Measurements from ENCODE around the gene PLBD2.

PLBD2 gene

GRCh38 chr12:113393749-113394148, 35.4 kb downstream of the PLBD2 start:
- no peak for DNase-seq (ENCODE audit: low read depth)

DNA sequence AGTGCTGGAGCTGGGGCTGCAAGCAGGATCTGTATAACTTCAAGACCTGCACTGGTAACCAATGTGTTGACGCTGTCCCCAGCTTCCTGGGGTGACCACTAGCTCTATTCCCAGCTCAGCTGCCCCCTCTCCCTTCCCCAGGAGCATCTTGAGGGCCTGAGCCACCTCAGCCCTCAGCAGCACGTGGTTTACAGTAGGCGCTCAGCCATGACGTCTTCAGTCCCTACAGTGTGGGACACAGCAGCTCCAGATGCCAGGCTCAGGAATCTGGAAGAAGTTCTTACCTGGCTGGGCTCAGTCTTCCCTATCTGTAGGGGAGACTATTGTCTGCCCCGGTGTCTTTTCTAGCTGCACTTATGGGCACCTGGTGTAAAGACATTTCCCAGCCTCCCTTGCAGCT, 36.7 kb downstream of the PLBD2 start:
- no peak for DNase-seq (ENCODE audit: low read depth)

DNA sequence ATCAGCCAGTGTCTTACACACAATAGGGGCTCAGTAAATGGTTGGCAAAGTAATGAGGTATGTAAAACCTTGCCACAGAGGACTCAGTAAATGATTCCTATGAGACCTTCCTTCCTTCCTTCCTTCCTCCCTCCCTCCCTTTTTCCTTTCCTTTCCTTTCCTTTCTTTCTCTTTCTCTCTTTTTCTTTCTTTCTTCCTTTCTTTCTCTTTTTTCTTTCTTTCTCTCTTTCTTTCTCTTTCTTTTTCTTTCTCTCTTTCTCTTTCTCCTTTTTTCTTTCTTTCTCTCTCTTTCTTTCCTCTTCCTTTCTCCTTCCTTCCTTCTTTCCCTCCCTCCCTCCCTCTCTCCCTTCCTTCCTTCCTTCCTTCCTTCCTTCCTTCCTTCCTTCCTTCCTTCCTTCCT, 37.8 kb downstream of the PLBD2 start:
- DNase-seq (ENCODE audit: low read depth) = no peak

DNA sequence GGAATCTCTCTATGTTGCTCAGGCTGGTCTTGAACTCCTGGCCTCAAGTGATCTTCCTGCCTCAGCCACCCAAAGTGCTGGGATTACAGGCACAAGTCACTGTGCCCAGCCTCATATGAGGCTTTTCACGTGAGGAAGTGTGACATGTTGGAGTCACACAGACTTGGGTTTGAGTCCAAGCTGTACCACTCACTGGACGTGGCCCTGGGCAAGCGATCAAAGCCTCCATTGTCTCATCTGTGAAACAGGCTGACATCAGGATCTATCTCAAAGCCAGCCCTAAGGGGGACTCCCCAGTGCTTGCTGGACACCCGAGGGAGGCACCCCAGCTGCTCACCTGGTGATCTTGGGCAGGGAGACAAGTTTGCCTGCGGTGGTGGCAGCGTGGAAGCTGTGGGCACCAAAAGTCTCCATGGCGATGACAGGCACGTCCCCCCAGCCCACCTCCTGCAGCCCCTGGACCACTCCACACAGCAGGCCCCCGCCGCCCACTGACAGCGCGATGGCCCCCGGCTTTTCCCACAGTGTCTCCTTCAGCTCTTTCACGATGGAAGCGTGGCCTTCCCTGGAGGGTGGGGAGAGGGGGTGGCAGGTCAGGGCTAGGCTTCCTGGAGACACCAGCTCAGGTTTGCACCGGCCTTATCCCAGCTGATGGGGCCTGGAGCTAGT, 38.6 kb downstream of the PLBD2 start:
- DNase-seq (ENCODE audit: low read depth) = no peak

GRCh38 chr12:113397497-113398197, 39.3 kb downstream of the PLBD2 start:
- no peak for DNase-seq (ENCODE audit: low read depth)

DNA sequence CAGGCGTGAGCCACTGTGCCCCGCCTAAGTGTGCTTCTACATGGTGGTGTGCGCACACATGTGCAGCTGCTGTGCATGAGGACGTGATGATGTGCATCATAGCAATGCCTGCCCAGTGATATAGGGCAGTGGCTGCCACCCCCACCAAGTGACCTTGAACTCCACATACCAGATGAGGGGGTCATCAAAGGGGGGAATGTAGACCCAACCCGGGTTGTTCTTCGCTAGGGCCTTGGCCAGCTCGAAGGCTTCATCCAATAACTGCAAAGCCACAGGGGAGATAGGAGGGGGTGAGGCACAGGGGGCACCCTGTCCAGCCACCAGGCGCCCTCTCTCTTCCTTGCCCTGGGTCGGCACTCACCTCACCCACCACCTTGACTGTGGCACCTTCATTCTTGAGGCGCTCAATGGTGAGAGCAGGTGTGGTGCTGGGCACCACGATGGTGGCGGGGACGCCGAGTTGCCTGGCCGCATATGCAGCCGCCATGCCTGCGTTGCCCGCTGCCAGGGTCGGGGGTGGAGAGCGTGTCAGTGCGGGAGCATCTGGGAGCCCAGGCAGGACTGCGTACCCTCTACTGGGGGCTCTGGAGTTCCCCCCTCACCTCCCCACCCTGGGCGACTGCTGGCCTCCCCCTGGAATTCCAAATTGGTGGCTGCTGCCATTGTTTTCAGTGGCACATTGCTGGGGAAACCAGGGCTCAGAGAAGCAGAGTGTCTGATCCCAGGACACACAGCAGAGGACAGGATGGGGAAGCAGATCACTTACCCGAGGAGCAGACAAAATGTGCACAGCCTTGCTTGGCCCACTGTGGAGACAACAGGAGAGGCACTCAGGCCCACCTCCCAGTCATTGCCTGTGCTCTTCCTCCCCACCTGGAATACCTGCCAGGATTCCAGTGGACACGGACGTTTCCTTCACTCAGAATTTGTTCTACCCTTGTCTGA, 40.2 kb downstream of the PLBD2 start:
- no peak for DNase-seq (ENCODE audit: low read depth)

GRCh38 chr12:113399490-113399889, 41.1 kb downstream of the PLBD2 start:
- no peak for DNase-seq (ENCODE audit: low read depth)

DNA sequence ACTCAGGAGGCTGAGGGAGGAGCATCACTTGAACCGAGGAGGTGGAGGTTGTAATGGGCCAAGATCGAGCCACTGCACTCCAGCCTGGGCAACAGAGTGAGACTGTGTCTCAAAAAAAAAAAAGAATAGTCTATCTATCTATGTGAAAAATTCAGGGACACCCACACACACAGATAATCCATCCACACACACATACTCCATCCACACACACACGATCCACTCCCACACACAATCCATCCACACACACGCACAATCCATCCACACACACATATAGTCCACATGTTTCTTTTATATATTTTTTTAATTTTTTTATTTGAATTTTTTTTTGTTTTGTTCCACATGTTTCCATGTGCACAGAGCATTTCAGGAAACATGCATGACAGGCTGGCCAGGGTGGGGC, 42.0 kb downstream of the PLBD2 start:
- DNase-seq (ENCODE audit: low read depth) = no peak

GRCh38 chr12:113401066-113402000, 42.9 kb downstream of the PLBD2 start:
- no peak for DNase-seq (ENCODE audit: low read depth)

DNA sequence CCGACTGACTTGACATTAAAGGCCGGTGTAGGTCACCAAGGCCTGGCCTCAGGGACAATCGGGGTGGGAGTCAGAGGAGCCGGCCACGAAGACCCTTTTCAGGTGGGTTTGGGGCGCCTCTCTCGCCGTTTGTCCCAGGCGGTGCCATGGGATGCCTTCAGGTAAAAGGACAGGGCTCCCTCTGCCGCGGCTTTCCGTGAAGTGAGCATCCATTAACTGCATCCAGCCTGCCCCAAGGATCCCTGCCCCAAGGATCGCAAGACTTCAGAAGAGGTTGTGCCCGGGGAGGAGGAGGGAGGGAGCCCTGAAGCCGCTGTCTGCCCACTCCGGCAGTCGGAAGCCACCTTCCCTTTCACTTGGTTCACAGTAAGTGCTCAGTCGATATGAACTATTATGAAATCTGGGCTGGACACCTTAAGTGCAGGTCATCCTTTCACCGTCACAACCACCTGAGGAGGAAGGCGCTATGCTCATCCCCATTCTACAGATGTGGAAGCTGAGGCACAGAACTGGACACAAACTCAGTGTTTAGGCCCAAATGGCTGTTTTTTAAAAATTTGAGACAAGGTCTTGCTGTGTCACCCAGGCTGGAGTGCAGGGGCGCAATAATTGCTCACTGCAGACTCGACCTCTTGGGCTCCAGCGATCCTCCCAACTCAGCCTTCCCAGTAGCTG, 44.3 kb downstream of the PLBD2 start:
- DNase-seq (ENCODE audit: low read depth) = no peak

DNA sequence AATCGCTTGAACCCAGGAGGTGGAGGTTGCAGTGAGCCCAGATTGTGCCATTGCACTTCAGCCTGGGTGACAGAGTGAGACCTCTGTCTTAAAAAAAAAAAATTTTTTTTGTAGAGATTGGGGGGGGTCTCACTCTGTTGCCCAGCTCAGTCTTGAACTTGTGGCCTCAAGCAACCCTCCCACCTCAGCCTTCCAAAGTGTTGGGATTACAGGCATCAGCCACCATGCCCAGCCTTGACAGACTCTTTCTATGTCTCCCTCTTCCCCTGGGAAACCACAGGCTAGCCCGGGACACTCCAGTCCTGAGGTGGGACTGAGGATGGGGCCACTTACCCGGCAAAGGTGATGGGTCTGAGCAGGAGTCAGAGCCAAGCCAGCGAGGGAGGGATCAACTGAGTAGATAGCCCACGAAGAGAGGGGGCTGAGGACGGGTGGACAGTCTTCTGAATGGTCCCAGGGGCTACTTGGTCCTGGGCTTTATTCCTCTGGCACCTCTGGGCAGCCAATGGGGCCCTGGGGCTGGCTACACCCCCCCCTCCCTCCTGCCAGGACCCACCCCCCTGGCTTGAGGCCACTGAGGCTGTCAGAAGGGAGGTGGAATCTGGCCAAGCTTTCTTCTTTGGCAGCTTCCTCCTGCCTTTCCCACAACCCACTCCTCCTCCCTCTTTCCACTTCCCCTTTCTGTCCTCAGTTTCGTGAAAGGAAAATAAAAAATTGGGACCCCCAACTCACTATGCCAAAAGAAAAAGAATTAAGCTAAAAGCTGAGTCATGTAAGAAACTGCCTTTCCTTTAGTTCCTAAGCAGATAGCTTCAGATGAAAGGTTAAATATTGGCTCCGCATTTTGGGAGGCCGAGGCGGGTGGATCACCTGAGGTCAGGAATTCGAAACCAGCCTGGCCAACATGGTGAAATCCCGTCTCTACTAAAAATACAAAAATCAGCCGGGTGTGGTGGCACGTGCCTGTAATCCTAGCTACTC, 45.3 kb downstream of the PLBD2 start, which contains the start of gene SDS:
Gene SDS (minus strand): TSS at position 453 of the 981 bp plus-strand sequence. CDS start 4,179 bp downstream, outside the sequence.
- no peak for DNase-seq (ENCODE audit: low read depth)

GRCh38 chr12:113405694-113406093, 47.3 kb downstream of the PLBD2 start:
- DNase-seq (ENCODE audit: low read depth) = no peak

GRCh38 chr12:113407931-113408600, 49.7 kb downstream of the PLBD2 start:
- peak; percentile 8 for DNase-seq (ENCODE audit: low read depth)

DNA sequence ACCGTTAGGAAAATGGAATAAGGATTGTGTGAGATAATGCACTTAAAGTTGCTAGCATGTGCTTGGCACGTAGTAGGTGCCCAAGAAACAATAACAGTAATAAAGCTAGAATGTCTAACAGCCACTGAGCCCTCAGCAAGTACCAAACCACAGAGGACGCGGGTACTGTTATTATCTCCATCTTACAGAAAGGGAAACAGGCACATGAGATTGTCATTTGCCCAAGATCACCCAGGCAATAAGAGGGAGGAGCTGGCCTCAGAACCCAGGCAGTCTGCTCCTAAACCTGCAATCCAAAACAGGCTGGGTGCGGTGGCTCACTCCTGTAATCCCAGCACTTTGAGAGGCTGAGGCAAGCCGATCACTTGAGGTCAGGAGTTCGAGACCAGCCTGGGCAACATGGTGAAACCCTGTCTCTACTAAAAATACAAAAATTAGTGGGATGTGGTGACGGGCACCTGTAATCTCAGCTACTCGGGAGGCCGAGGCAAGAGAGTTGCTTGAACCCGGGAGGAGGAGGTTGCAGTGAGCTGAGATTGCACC, 50.4 kb downstream of the PLBD2 start:
- no peak for DNase-seq (ENCODE audit: low read depth)

DNA sequence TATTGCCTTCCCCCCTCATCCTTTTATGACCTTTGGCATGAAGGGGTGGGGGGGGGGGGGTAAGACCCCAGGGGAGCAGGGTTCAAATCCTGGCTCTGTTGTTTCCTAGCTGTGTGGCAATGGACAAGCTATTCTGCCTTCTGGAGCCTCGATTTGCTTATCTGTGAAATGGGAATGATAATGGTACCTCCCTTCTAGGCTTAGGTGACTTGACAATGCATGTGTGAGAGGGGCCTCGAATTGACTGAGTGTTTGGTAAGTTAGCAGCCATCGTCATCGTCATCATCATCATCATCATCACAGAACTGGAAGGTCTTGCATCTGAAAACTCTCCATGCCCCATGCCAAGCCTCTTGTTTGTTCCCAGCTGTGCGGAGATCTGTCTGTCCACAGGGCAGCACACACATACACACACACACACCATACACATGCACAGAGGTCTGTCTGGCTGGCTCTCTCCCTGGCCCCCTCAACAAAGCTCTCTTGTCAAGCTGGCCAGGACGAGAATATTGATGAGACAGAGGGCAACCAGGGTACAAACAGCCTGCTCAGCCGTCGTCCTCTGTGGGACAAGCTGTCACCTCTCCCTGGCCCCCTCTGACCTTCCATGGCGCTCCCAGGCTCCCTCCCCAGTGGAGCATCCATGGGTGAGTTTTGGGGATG, 51.2 kb downstream of the PLBD2 start:
- DNase-seq (ENCODE audit: low read depth) = no peak

GRCh38 chr12:113413488-113413939, 55.1 kb downstream of the PLBD2 start:
- no peak for DNase-seq (ENCODE audit: low read depth)

- no peak for DNase-seq (ENCODE audit: low read depth)
Measured at GRCh38 chr12:113414519-113415038, 56.2 kb downstream of the PLBD2 start.
